Esophagus squamous epithelium (tissue), 5 donors: ENCODE data around the gene NCKAP5. TPM values are rescaled to one million over a fixed set of nuclear protein-coding genes. Genes with fewer than 3 reads are reported as not detected.

ENCODE experiments used
- DNase-seq: peaks from one replicate; lab custom pipeline; 2025; lab: John Stamatoyannopoulos, UW
- H3K27ac ChIP-seq, 4 donors: fragments of 200-600 bp; sonication (generic); one replicate each; pipeline ENCODE4 v1.5.1; 2016 to 2019; ENCODE audit warnings: mild to moderate bottlenecking in 1 of 4
- H3K27me3 ChIP-seq, 4 donors: fragments of 200-600 bp; sonication (generic); 1 replicate in 3 of 4; 2 replicates in 1 of 4; pipeline versions ENCODE4 v1.5.1 to v1.6.0; 2017 to 2021; ENCODE audit warnings: antibody characterized with exemption in 1 of 4
- H3K36me3 ChIP-seq, 3 donors: fragments of 200-600 bp; sonication (generic); one replicate each; pipeline ENCODE4 v1.5.1; 2016 to 2019
- H3K4me1 ChIP-seq, 3 donors: fragments of 200-600 bp; sonication (generic); one replicate each; pipeline ENCODE4 v1.5.1; 2017 to 2019
- H3K4me3 ChIP-seq, 4 donors: fragments of 200-600 bp; sonication (generic); 1 replicate in 3 of 4; 2 replicates in 1 of 4; pipeline ENCODE4 v1.5.1; 2016 to 2019; ENCODE audit warnings: mild to moderate bottlenecking in 2 of 4, moderate library complexity in 1 of 4
- H3K9me3 ChIP-seq, 3 donors: fragments of 200-600 bp; sonication (generic); one replicate each; pipeline ENCODE4 v1.5.1; 2016 to 2019
- POLR2A ChIP-seq, 4 donors: fragments of 450-650 bp; IDR thresholded peaks; one replicate each; pipeline ENCODE4 v1.6.1; 2017; ENCODE audit warnings: antibody characterized with exemption in 4 of 4, mild to moderate bottlenecking in 4 of 4, moderate library complexity in 3 of 4
- WGBS, 2 donors: methylation state at CpG; one replicate each; pipeline ENCODE4 v1.1.5; 2018; 5-methylcytosine and 5-hydroxymethylcytosine counted together
- intact Hi-C: fragments of 100-400 bp; cut with DNase I; formaldehyde crosslinking; loops from one replicate; pipeline ENCODE4 v1.15.0; 2022
- total RNA-seq, 4 donors: library from RNA; depleted of rRNA; stranded (reverse); fragments of >200 nt; gene quantifications; one replicate each; pipeline ENCODE4 v1.1.0, GENCODE V29; 2016
- TF ChIP-seq, protein P1 (sequence below), 6 experiments: fragments of 450-650 bp in 4 of 6; fragments of 200-600 bp in 2 of 6; sonication (generic) in 2 of 6; IDR thresholded peaks; one replicate each; pipeline ENCODE4 v1.5.1; 2016 to 2019; ENCODE audit warnings: antibody characterized with exemption in 6 of 6, mild to moderate bottlenecking in 4 of 6, moderate library complexity in 4 of 6
- donor health status: DM: yes; HTN: yes; CAD: no.

The NCKAP5 gene
- total RNA-seq, 4 donors from 2014 or later: 4.5 to 6.9 (median 5.3) TPM

GRCh38 chr2:133362061-133362476, 206.2 kb downstream of the NCKAP5 start:
- no peaks in the 10 kb centered on the region for H3K36me3 ChIP-seq
- WGBS, 2 donors: 19 to 27% methylated on average over 4 of the region's 4 CpGs
- TF ChIP-seq POLR2A (IDR thresholded peaks at IDR 0.05): no peak
- TF ChIP-seq, protein P1, sequence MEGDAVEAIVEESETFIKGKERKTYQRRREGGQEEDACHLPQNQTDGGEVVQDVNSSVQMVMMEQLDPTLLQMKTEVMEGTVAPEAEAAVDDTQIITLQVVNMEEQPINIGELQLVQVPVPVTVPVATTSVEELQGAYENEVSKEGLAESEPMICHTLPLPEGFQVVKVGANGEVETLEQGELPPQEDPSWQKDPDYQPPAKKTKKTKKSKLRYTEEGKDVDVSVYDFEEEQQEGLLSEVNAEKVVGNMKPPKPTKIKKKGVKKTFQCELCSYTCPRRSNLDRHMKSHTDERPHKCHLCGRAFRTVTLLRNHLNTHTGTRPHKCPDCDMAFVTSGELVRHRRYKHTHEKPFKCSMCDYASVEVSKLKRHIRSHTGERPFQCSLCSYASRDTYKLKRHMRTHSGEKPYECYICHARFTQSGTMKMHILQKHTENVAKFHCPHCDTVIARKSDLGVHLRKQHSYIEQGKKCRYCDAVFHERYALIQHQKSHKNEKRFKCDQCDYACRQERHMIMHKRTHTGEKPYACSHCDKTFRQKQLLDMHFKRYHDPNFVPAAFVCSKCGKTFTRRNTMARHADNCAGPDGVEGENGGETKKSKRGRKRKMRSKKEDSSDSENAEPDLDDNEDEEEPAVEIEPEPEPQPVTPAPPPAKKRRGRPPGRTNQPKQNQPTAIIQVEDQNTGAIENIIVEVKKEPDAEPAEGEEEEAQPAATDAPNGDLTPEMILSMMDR (IDR thresholded peaks at IDR 0.05): no peak
- H3K4me1 ChIP-seq: peaks cover 0 to 5% (median 0%) of the 10 kb centered on the region in 3 donors
- no peaks in the 10 kb centered on the region for H3K27me3 ChIP-seq
- no peak overlapping the region for H3K4me3 ChIP-seq
- no peaks in the 10 kb centered on the region for H3K9me3 ChIP-seq
- no peak overlapping the region for H3K27ac ChIP-seq
- intact Hi-C loops: no loop called here
- DNase-seq: no peak

DNA sequence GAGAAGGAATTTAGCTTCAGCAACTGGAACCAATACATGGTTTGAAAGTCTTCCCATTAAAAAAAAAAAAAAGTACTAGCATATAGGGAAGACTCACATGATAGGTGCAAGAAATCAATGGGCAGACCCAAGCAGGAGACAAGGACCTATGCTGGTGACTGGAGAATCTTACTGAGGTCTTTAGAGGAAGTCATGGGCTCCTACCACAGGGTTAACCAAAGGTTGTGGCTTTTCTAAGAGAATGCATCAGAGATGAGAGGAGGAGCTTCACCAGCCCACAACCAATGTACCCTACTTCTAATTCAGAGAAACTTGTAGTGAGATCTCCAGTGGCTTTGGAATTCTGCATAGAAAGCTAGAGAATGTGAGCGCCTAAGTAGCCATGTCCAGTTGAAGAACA, 207.4 kb downstream of the NCKAP5 start:
- no peak overlapping the region for H3K4me3 ChIP-seq
- DNase-seq: no peak
- TF ChIP-seq, protein P1 (IDR thresholded peaks at IDR 0.05): no peak
- no peak for TF ChIP-seq POLR2A (IDR thresholded peaks at IDR 0.05)
- H3K4me1 ChIP-seq: peaks cover 0 to 5% (median 0%) of the 10 kb centered on the region in 3 donors
- no peak overlapping the region for H3K27ac ChIP-seq
- no peaks in the 10 kb centered on the region for H3K27me3 ChIP-seq
- WGBS, 2 donors: 90 to 93% methylated on average over 1 of the region's 1 CpG
- intact Hi-C loops: no loop called here
- H3K36me3 ChIP-seq: no peaks in the 10 kb centered on the region
- H3K9me3 ChIP-seq: no peaks in the 10 kb centered on the region

DNA sequence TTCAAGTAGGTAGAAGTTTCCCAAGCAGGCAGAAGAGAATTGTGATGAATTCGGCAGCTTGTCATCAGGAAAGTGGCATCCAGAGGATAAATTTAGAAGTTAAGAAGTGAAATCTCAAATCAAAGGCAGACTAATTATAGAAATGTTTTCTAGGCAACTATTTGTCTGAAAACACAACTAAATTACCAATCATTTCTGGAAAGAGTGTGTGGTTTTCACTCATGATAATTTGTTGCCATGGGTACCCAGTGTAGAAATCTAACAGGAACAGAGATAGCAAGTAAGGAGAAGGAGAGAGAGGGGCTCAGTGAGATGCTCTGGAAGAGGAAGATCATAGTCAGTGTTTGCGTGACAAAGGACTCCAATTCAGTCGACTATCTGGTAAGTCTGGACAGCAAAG, 208.1 kb downstream of the NCKAP5 start:
- no peaks in the 10 kb centered on the region for H3K27me3 ChIP-seq
- no peak overlapping the region for H3K27ac ChIP-seq
- DNase-seq: no peak
- 77 to 84% methylated on average over 3 of the region's 3 CpGs for WGBS, 2 donors
- no peak for TF ChIP-seq POLR2A (IDR thresholded peaks at IDR 0.05)
- TF ChIP-seq, protein P1 (IDR thresholded peaks at IDR 0.05): no peak
- H3K4me1 ChIP-seq: peaks cover 0 to 5% (median 0%) of the 10 kb centered on the region in 3 donors
- intact Hi-C loops: no loop called here
- no peaks in the 10 kb centered on the region for H3K9me3 ChIP-seq
- H3K36me3 ChIP-seq: no peaks in the 10 kb centered on the region
- H3K4me3 ChIP-seq: no peak overlapping the region

GRCh38 chr2:133352719-133353118, 215.5 kb downstream of the NCKAP5 start:
- no peaks in the 10 kb centered on the region for H3K9me3 ChIP-seq
- H3K27me3 ChIP-seq: no peaks in the 10 kb centered on the region
- DNase-seq: no peak
- no peak overlapping the region for H3K27ac ChIP-seq
- no peak for TF ChIP-seq POLR2A (IDR thresholded peaks at IDR 0.05)
- TF ChIP-seq, protein P1 (IDR thresholded peaks at IDR 0.05): no peak
- H3K36me3 ChIP-seq: no peaks in the 10 kb centered on the region
- WGBS, 2 donors: 15 to 25% methylated on average over 1 of the region's 1 CpG
- H3K4me1 ChIP-seq: no peaks in the 10 kb centered on the region
- intact Hi-C loops: no loop called here
- no peak overlapping the region for H3K4me3 ChIP-seq

DNA sequence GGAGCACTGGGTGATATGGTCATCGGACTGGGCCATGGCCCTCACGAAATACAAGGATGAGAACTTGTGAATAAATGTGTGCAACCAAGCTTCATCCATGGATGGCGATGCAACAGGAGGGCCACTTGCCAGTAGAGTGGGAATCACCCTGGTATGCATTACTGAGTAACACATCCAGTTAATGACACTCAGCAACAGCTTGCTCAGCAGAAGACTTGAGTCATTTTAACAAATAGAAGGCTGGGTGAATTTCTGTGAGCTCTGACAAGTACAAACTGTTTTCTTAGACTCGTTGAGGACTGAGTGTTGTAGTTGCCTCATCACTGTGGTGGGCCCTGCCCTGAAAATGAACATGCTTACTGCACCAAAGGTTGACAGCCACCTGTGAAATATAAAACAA, 221.6 kb downstream of the NCKAP5 start:
- no peaks in the 10 kb centered on the region for H3K27me3 ChIP-seq
- DNase-seq: no peak

More for the DNA sequence above, 221.6 kb downstream of the NCKAP5 start:
- no peak for TF ChIP-seq POLR2A (IDR thresholded peaks at IDR 0.05)
- TF ChIP-seq, protein P1 (IDR thresholded peaks at IDR 0.05): no peak
- intact Hi-C loops: no loop called here
- no peaks in the 10 kb centered on the region for H3K36me3 ChIP-seq
- H3K9me3 ChIP-seq: no peaks in the 10 kb centered on the region
- no peaks in the 10 kb centered on the region for H3K4me1 ChIP-seq
- 59 to 62% methylated on average over 4 of the region's 4 CpGs for WGBS, 2 donors
- no peak overlapping the region for H3K27ac ChIP-seq
- no peak overlapping the region for H3K4me3 ChIP-seq
